ENCODE measurements around the gene DNAJC28. TPM values are rescaled to one million over a fixed set of nuclear protein-coding genes. Genes with fewer than 3 reads are reported as not detected.

DNAJC28 gene
- 1 to 10 TPM; 1.9 to 5.3 (median 2.3) TPM for total RNA-seq

DNA sequence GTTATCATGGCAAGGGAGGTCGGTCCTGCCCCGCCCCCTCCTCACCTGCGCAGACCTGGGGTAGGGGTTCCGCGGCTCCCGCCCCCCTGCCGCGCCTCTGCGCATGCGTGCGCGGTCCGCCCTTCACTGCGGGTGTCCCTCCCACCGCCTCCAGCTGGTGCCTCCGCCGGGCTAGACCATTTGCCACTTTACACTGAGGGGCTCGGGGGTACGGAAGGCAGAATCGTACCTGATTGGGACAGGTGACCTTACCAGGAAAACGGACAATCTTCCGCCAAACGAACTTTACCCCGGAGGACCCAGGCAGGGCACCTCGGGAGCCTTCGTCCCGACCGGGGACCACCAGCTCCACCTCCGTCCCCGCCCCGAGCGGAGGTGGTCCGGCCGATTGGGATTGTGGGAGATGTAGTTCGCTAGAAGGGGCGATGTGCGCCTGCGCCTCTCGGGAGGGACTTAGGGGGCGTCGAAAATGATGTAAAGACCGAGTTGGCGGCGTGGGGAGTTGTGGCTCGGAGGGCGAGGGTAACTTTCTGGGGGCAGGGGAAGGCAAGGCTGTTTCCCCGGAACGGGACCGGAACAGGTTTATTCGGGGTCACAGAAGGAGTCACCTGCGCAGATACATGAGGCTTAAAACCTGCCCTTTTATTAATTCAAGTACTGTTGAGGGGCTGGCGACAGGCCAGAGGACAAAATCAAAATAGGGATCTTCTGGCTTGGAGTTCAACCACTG, at the start of gene DNAJC28:
TSS of gene DNAJC28 (minus strand) at position 344 of the 730 bp plus-strand sequence. CDS start 2,323 bp downstream, outside the sequence.
- in situ Hi-C loops (cut with MboI; ENCODE audit: low pct_unique_long_range_greater_than_20kb in 2 of 9, low sequenced_read_pairs in 9 of 9, unreplicated experiment in 9 of 9), result no loop called here
- WGBS, 10 experiments, result 0 to 36% (median 0%) methylated on average over 1 to 11 of the region's 52 CpGs; no CpG with 5 or more reads in 5 of the 10 experiments
- peak within 1 kb of the TSS; percentile 80 to 100 (median 92) for H3K4me3 ChIP-seq
- peak; percentile 97 to 98 (median 98) for ATAC-seq (replicated peaks in 6 of 8)
- peaks cover 0 to 3% of the 10 kb centered on the region in 2 donors for H3K4me1 ChIP-seq (replicated peaks in 1 of 2)
- peak within 1 kb of the TSS; percentile 83 to 88 for H3K27ac ChIP-seq

GRCh38 chr21:33541105-33541711, 49.7 kb upstream of the DNAJC28 start:
- no peak for ATAC-seq (replicated peaks in 6 of 8)
- in situ Hi-C loops (cut with MboI; ENCODE audit: low pct_unique_long_range_greater_than_20kb in 2 of 9, low sequenced_read_pairs in 9 of 9, unreplicated experiment in 9 of 9), result no loop called here
- Histone ChIP-seq H3K4me1 (replicated peaks in 1 of 2) (peaks cover 5 to 12% of the 10 kb centered on the region in 2 donors), H3K27ac (peak overlapping the region; percentile 99 to 100), H3K4me3 (peak overlapping the region; percentile 59 to 94 (median 75))
- 0 to 54% (median 33%) methylated on average over 1 to 18 of the region's 19 CpGs; no CpG with 5 or more reads in 1 of the 10 experiments for WGBS, 10 experiments

DNA sequence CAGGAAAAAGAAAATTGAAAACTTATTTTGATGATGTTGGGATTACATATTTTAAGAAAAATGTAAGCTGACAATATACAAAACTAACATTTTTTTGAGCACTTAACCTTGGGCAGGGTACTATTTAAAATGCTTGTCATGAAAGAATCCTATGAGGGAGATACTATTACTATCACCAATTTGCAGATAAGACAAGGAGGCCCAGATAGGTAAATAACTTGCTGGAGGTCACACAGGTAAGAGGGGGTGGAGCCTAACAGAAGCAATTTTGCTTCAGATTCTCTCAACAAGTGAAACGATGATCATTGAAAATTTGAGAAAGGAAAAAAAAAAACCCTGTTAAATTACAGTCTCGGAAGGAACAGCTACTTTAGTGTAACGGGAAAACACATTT, 49.2 kb upstream of the DNAJC28 start:
- peaks cover 4 to 10% of the 10 kb centered on the region in 2 donors for H3K4me1 ChIP-seq (replicated peaks in 1 of 2)
- no peak overlapping the region for H3K27ac ChIP-seq
- in situ Hi-C loops (cut with MboI; ENCODE audit: low pct_unique_long_range_greater_than_20kb in 2 of 9, low sequenced_read_pairs in 9 of 9, unreplicated experiment in 9 of 9), result no loop called here
- WGBS, 10 experiments, result 33 to 82% (median 54%) methylated on average over 1 to 3 of the region's 3 CpGs; no CpG with 5 or more reads in 1 of the 10 experiments
- no peak for ATAC-seq (replicated peaks in 6 of 8)
- peak overlapping the region in 4 of 5 donors; percentile 59 to 88 (median 74) for H3K4me3 ChIP-seq

DNA sequence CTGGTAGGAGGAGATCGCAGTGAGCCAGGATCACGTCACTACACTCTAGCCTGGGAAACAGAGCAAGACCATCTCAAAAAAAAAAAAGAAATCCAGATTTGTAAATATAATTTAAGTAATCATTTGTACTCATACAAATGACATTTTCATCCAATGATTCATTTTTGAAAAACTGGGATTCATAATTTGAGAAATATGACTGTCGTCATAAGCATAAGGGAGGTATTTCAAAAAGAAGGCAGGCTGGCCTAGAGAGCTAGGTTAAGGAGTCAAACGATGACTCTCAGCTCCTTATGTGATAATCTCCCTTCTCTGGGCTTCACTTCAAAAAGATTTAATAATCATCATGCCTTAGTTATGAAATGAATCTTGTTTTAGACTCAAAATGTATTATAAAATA, 48.1 kb upstream of the DNAJC28 start:
- no peak for ATAC-seq (replicated peaks in 6 of 8)
- H3K4me1 ChIP-seq (replicated peaks in 1 of 2), result peaks cover 3 to 6% of the 10 kb centered on the region in 2 donors
- H3K4me3 ChIP-seq, result no peak overlapping the region
- in situ Hi-C loops (cut with MboI; ENCODE audit: low pct_unique_long_range_greater_than_20kb in 2 of 9, low sequenced_read_pairs in 9 of 9, unreplicated experiment in 9 of 9), result no loop called here
- H3K27ac ChIP-seq, result no peak overlapping the region
- WGBS, 10 experiments, result 46 to 100% (median 92%) methylated on average over 1 to 4 of the region's 4 CpGs

DNA sequence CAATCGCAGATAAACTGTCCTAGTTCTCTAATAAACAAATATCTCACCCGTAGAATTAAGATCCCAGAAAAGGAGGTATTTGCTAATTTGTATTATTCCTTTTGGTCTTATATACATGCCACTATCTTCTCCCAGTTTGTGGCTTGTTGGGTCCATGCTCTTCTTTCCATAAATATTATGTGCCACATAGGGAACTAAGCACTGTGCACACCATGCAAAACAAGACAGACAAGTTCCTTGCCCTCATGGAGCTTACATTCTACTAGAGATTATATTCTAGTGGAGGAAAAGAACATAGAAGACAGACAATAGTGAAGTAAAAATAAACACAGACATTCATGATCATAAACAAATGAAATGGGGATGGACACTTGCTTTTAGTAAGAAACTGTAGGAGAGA, 45.7 kb upstream of the DNAJC28 start:
- no peak overlapping the region for H3K4me3 ChIP-seq
- H3K4me1 ChIP-seq (replicated peaks in 1 of 2), result peaks cover 3 to 6% of the 10 kb centered on the region in 2 donors
- 80 to 100% (median 100%) methylated on average over 1 to 2 of the region's 2 CpGs; no CpG with 5 or more reads in 1 of the 10 experiments for WGBS, 10 experiments
- no peak overlapping the region for H3K27ac ChIP-seq
- ATAC-seq (replicated peaks in 6 of 8), result no peak
- in situ Hi-C loops (cut with MboI; ENCODE audit: low pct_unique_long_range_greater_than_20kb in 2 of 9, low sequenced_read_pairs in 9 of 9, unreplicated experiment in 9 of 9), result no loop called here

GRCh38 chr21:33531007-33531406, 39.5 kb upstream of the DNAJC28 start:
- Histone ChIP-seq H3K4me3 (no peak overlapping the region), H3K4me1 (replicated peaks in 1 of 2) (no peaks in the 10 kb centered on the region), H3K27ac (no peak overlapping the region)
- no peak for ATAC-seq (replicated peaks in 6 of 8)
- in situ Hi-C loops (cut with MboI; ENCODE audit: low pct_unique_long_range_greater_than_20kb in 2 of 9, low sequenced_read_pairs in 9 of 9, unreplicated experiment in 9 of 9), result no loop called here
- 70 to 100% (median 95%) methylated on average over 1 to 3 of the region's 3 CpGs for WGBS, 10 experiments

- Histone ChIP-seq H3K4me1 (replicated peaks in 1 of 2) (peaks cover 16 to 18% of the 10 kb centered on the region in 2 donors), H3K27ac (peak overlapping the region; percentile 20 to 54), H3K4me3 (no peak overlapping the region)
- ATAC-seq (replicated peaks in 6 of 8), result peak in 1 of 8 experiments; percentile 37
- in situ Hi-C loops (cut with MboI; ENCODE audit: low pct_unique_long_range_greater_than_20kb in 2 of 9, low sequenced_read_pairs in 9 of 9, unreplicated experiment in 9 of 9), result no loop called here
- WGBS, 10 experiments, result 13 to 100% (median 78%) methylated on average over 1 of the region's 1 CpG; no CpG with 5 or more reads in 1 of the 10 experiments
These were observed 31.4 kb upstream of the DNAJC28 start for GRCh38 chr21:33522953-33523349.

DNA sequence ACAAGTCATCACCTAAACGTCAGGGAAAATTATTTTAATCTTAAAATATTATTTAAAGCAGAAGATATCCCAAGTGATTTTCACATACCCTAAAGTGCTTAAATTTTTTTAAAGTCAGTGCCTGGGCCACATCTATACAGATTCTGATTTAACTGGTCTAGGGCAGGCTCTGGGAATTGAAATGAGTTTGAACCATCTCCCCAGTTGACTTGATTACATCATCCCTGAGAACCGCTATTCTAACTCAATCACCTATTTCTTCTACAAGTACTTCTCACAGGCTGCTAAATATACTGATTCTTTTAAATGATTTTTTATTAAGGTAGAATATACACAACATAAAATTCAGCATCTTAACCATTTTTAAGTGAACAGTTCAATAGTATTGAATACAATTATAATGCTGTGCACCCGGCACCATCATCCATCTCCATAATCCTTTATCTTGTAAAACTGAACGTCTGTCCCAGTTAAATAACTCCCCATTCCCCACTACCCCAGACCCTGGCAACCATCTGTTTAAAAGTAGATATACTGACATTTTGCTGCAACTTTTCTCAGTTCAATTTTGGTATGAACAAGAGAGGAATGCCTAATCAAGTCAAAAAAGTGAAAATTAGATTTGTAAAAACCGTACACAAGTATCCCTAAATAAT, 30.9 kb upstream of the DNAJC28 start:
- Histone ChIP-seq H3K4me3 (no peak overlapping the region), H3K27ac (peak overlapping the region; percentile 20 to 54), H3K4me1 (replicated peaks in 1 of 2) (peaks cover 16 to 18% of the 10 kb centered on the region in 2 donors)
- peak in 5 of 8 experiments; percentile 70 to 87 (median 75) for ATAC-seq (replicated peaks in 6 of 8)
- in situ Hi-C loops (cut with MboI; ENCODE audit: low pct_unique_long_range_greater_than_20kb in 2 of 9, low sequenced_read_pairs in 9 of 9, unreplicated experiment in 9 of 9), result no loop called here
- 10 to 100% (median 87%) methylated on average over 1 to 5 of the region's 5 CpGs for WGBS, 10 experiments

DNA sequence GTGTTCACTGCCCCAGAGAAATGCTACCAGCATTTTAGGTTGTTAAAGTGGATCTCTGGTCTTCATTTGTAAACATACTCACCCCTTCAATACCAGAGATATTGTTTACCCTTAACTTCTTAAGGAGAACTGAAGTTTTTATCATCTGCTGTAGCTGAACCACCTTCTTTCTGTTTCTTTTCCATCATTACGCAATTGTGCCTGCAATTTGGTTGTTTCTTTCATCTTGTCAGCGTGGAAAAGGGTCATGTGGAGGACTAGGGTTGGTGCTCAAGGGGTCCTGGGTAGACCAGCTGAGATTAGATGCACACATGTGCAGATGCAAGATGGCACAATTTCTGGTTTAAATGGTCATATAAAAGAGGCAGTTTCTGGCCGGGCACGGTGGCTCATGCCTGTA, 27.4 kb upstream of the DNAJC28 start:
- no peak for ATAC-seq (replicated peaks in 6 of 8)
- 93 to 100% (median 100%) methylated on average over 1 to 4 of the region's 4 CpGs; no CpG with 5 or more reads in 3 of the 10 experiments for WGBS, 10 experiments
- Histone ChIP-seq H3K4me3 (no peak overlapping the region), H3K27ac (no peak overlapping the region), H3K4me1 (replicated peaks in 1 of 2) (peaks cover 16 to 18% of the 10 kb centered on the region in 2 donors)
- in situ Hi-C loops (cut with MboI; ENCODE audit: low pct_unique_long_range_greater_than_20kb in 2 of 9, low sequenced_read_pairs in 9 of 9, unreplicated experiment in 9 of 9), result no loop called here

DNA sequence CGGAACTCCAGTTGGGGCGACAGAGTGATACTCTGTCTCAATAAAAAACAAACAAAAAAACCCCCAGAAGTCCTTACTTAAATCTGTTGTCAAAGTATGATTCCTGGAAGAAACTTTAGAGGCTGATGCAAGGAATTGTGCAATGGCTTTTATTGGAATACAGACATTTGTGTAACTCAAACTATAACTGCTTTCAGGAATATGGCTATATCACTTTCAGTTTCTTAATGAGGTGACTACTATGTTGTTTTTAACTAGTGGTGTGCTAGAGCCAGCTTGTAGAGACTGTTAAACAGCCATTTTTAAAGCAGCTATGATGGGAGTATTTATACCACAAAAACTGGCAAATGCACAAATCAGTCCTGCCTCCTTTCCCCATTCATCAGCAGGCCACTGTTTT, 22.7 kb upstream of the DNAJC28 start:
- in situ Hi-C loops (cut with MboI; ENCODE audit: low pct_unique_long_range_greater_than_20kb in 2 of 9, low sequenced_read_pairs in 9 of 9, unreplicated experiment in 9 of 9), result no loop called here
- Histone ChIP-seq H3K4me1 (replicated peaks in 1 of 2) (no peaks in the 10 kb centered on the region), H3K4me3 (no peak overlapping the region), H3K27ac (no peak overlapping the region)
- peak in 2 of 8 experiments; percentile 16 to 69 for ATAC-seq (replicated peaks in 6 of 8)
- 90 to 100% (median 100%) methylated on average over 1 to 2 of the region's 2 CpGs; no CpG with 5 or more reads in 4 of the 10 experiments for WGBS, 10 experiments

GRCh38 chr21:33512481-33512880, 21.0 kb upstream of the DNAJC28 start:
- no peak for ATAC-seq (replicated peaks in 6 of 8)
- in situ Hi-C loops (cut with MboI; ENCODE audit: low pct_unique_long_range_greater_than_20kb in 2 of 9, low sequenced_read_pairs in 9 of 9, unreplicated experiment in 9 of 9), result no loop called here
- H3K4me3 ChIP-seq, result no peak overlapping the region
- H3K4me1 ChIP-seq (replicated peaks in 1 of 2), result no peaks in the 10 kb centered on the region
- H3K27ac ChIP-seq, result no peak overlapping the region
- 93 to 100% (median 100%) methylated on average over 1 to 3 of the region's 3 CpGs for WGBS, 10 experiments

- no peak overlapping the region for H3K27ac ChIP-seq
- 10 to 95% (median 73%) methylated on average over 1 to 4 of the region's 4 CpGs; no CpG with 5 or more reads in 4 of the 10 experiments for WGBS, 10 experiments
- in situ Hi-C loops (cut with MboI; ENCODE audit: low pct_unique_long_range_greater_than_20kb in 2 of 9, low sequenced_read_pairs in 9 of 9, unreplicated experiment in 9 of 9), result no loop called here
These were observed 20.1 kb upstream of the DNAJC28 start for GRCh38 chr21:33511639-33512038.

GRCh38 chr21:33510826-33511225, 19.3 kb upstream of the DNAJC28 start:
- Histone ChIP-seq H3K27ac (no peak overlapping the region), H3K4me1 (replicated peaks in 1 of 2) (no peaks in the 10 kb centered on the region), H3K4me3 (no peak overlapping the region)
- in situ Hi-C loops (cut with MboI; ENCODE audit: low pct_unique_long_range_greater_than_20kb in 2 of 9, low sequenced_read_pairs in 9 of 9, unreplicated experiment in 9 of 9), result no loop called here
- peak in 3 of 8 experiments; percentile 39 to 69 (median 60) for ATAC-seq (replicated peaks in 6 of 8)
- WGBS, 10 experiments, result 75 to 100% (median 94%) methylated on average over 1 to 8 of the region's 8 CpGs; no CpG with 5 or more reads in 2 of the 10 experiments

More at GRCh38 chr21:33511639-33512038, 20.1 kb upstream of the DNAJC28 start:
- ATAC-seq (replicated peaks in 6 of 8), result peak in 3 of 8 experiments; percentile 63 to 75 (median 74)
- Histone ChIP-seq H3K4me3 (no peak overlapping the region), H3K4me1 (replicated peaks in 1 of 2) (no peaks in the 10 kb centered on the region)
